Neural cell (in vitro differentiated cells): ENCODE measurements around the gene DGKA. TPM values are rescaled to one million over a fixed set of nuclear protein-coding genes. Genes with fewer than 3 reads are reported as not detected.

Source experiments
- H2AFZ ChIP-seq: fragments of 200-600, 300-800 bp; sonication (generic), shearing (Covaris generic); 2 replicates; pipeline ENCODE4 v1.6.0; 2014; ENCODE audit warnings: low read depth, mild to moderate bottlenecking, antibody characterized with exemption, low read length, moderate library complexity
- H3F3A ChIP-seq: fragments of 200-600 bp; shearing (Covaris generic); 2 replicates; pipeline ENCODE4 v1.6.1; 2016; ENCODE audit warnings: mild to moderate bottlenecking, moderate library complexity, mixed read lengths, antibody characterized with exemption, low read length; ENCODE audit not compliant: insufficient read depth, poor library complexity, severe bottlenecking
- H3K27ac ChIP-seq: fragments of 200-600, 300-800 bp; sonication (generic), shearing (Covaris generic); 2 replicates; pipeline ENCODE4 v1.5.1; 2014; ENCODE audit warnings: mild to moderate bottlenecking, low read length, moderate library complexity
- H3K27me3 ChIP-seq: fragments of 300-800, 200-600 bp; sonication (generic), shearing (Covaris generic); 2 replicates; pipeline ENCODE4 v1.6.0; 2014; ENCODE audit warnings: mild to moderate bottlenecking, low read depth, low read length, moderate library complexity; ENCODE audit not compliant: insufficient read depth
- H3K36me3 ChIP-seq: fragments of 300-800, 200-600 bp; sonication (generic), shearing (Covaris generic); 2 replicates; pipeline ENCODE4 v1.5.1; 2014; ENCODE audit warnings: mild to moderate bottlenecking, antibody characterized with exemption, low read length, moderate library complexity; ENCODE audit not compliant: insufficient read depth
- H3K4me2 ChIP-seq: fragments of 300-800, 200-600 bp; sonication (generic), shearing (Covaris generic); 2 replicates; pipeline ENCODE4 v1.6.0; 2014; ENCODE audit warnings: mild to moderate bottlenecking, low read length
- H3K4me3 ChIP-seq: fragments of 300-800, 200-600 bp; sonication (generic), shearing (Covaris generic); 2 replicates; pipeline ENCODE4 v1.5.1; 2014; ENCODE audit warnings: mild to moderate bottlenecking, low read length, moderate library complexity
- H3K79me2 ChIP-seq: fragments of 200-600 bp; shearing (Covaris generic); replicated peaks from 2 replicates; pipeline ENCODE4 v1.6.0; 2014; ENCODE audit warnings: mild to moderate bottlenecking, low read length, moderate library complexity; ENCODE audit not compliant: insufficient read depth
- H3K9ac ChIP-seq: fragments of 300-800, 200-600 bp; sonication (generic), shearing (Covaris generic); 2 replicates; pipeline ENCODE4 v1.6.1; 2016; ENCODE audit warnings: mild to moderate bottlenecking, low read length, mixed read lengths
- H3K9me2 ChIP-seq: fragments of 200-600 bp; shearing (Covaris generic); 2 replicates; pipeline ENCODE4 v1.6.1; 2016; ENCODE audit warnings: mild to moderate bottlenecking, low read length, mixed read lengths; ENCODE audit not compliant: insufficient read depth
- H3K9me3 ChIP-seq: fragments of 200-600, 300-800 bp; sonication (generic), shearing (Covaris generic); 2 replicates; pipeline ENCODE4 v1.6.1; 2016; ENCODE audit warnings: mild to moderate bottlenecking, mixed run types, low read length, moderate library complexity, mixed read lengths
- H4K20me1 ChIP-seq: fragments of 200-600 bp; shearing (Covaris generic); 2 replicates; pipeline ENCODE4 v1.6.1; 2016; ENCODE audit warnings: mild to moderate bottlenecking, mixed run types; ENCODE audit not compliant: insufficient read depth
- CTCF ChIP-seq: fragments of 450-650 bp; IDR thresholded peaks from 2 replicates; pipeline ENCODE4 v1.5.1; 2014; ENCODE audit warnings: antibody characterized with exemption, mild to moderate bottlenecking, moderate library complexity; ENCODE audit not compliant: poor library complexity, severe bottlenecking
- EP300 ChIP-seq: fragments of 450-650 bp; conservative IDR thresholded peaks from 2 replicates; pipeline ENCODE4 v1.6.1; 2014; ENCODE audit warnings: antibody characterized with exemption, mild to moderate bottlenecking, moderate library complexity; ENCODE audit not compliant: poor library complexity, severe bottlenecking
- EZH2 ChIP-seq: fragments of 200-600, 300-800 bp; shearing (Covaris generic), sonication (generic); IDR thresholded peaks from 2 replicates; pipeline ENCODE4 v1.6.1; 2014; ENCODE audit warnings: antibody characterized with exemption, low read length, borderline replicate concordance, mild to moderate bottlenecking; ENCODE audit not compliant: insufficient read depth, poor library complexity, severe bottlenecking
- MXI1 ChIP-seq: fragments of 450-650 bp; conservative IDR thresholded peaks from 2 replicates; pipeline ENCODE4 v1.6.1; 2014; ENCODE audit warnings: antibody characterized with exemption, mild to moderate bottlenecking; ENCODE audit not compliant: poor library complexity, severe bottlenecking
- POLR2AphosphoS5 ChIP-seq: IDR thresholded peaks from 2 replicates; pipeline ENCODE4 v1.6.1; 2012
- RAD21 ChIP-seq: fragments of 450-650 bp; conservative IDR thresholded peaks from 2 replicates; pipeline ENCODE4 v1.6.1; 2014; ENCODE audit warnings: antibody characterized with exemption, mild to moderate bottlenecking, moderate library complexity
- REST ChIP-seq: IDR thresholded peaks from 2 replicates; pipeline ENCODE4 v1.6.1; 2012; ENCODE audit warnings: borderline replicate concordance
- SMC3 ChIP-seq: fragments of 450-650 bp; conservative IDR thresholded peaks from 2 replicates; pipeline ENCODE4 v1.6.1; 2014; ENCODE audit warnings: antibody characterized with exemption, mild to moderate bottlenecking, moderate library complexity; ENCODE audit not compliant: poor library complexity
- TAF1 ChIP-seq: IDR thresholded peaks from 2 replicates; pipeline ENCODE4 v1.6.1; 2012; ENCODE audit warnings: low read depth
- polyA plus RNA-seq: library from polyadenylated mRNA; depleted of rRNA; stranded (reverse); fragments of >200 nt; gene quantifications from 2 replicates; pipeline ENCODE4 v1.2.3, GENCODE V29; 2014

The DGKA gene
- polyA plus RNA-seq, 1 donor from 2014 or later, result 1.1 TPM

DNA sequence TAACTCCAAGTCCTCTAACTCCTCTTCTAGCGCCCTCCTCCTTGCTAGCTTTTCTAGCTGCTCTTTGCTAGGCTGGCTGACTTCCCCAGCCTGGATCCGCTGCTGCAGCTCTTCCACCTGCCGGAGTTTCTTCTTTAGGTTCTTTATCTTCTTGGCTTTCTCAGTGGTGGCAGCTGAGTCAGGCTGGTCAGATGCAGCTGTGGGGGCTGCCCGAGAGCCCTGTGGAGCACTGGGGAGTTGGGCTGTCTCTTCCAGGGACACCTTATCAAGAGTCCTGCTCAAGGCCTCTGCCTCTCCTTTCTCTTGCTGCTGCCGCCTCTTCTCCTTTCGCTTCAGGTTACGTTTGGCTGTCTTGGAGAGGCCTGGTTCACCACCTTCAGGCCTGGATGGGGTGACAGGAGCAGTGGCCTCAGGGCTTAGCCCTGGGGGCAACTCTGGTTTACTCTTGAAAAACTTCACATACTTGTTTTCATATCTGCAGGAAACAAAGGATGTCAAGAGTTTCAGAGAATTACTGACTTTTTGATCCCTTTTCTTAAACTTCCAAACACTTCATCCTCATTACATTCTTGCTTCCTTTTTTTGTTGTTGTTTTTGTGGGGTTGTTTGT lies 29.0 kb upstream of the DGKA start:
- H4K20me1 ChIP-seq, result no peaks in the 10 kb centered on the region
- H3K27ac ChIP-seq, result no peak overlapping the region
- H3K36me3 ChIP-seq, result no peaks in the 10 kb centered on the region
- H3K9me3 ChIP-seq, result no peaks in the 10 kb centered on the region
- H3K4me2 ChIP-seq, result no peak overlapping the region
- no peak for TF ChIP-seq TAF1
- TF ChIP-seq RAD21, result no peak
- TF ChIP-seq REST, result no peak
- TF ChIP-seq MXI1, result no peak
- TF ChIP-seq CTCF, result no peak
- no peak for TF ChIP-seq EP300
- no peak for TF ChIP-seq SMC3
- TF ChIP-seq POLR2AphosphoS5, result no peak
- TF ChIP-seq EZH2, result no peak
- H3K27me3 ChIP-seq, result no peaks in the 10 kb centered on the region
- no peaks in the 10 kb centered on the region for H3K9me2 ChIP-seq
- no peak overlapping the region for H3K4me3 ChIP-seq
- no peak overlapping the region for H3K9ac ChIP-seq
- H2AFZ ChIP-seq, result no peak overlapping the region
- no peaks in the 10 kb centered on the region for H3F3A ChIP-seq
- no peaks in the 10 kb centered on the region for H3K79me2 ChIP-seq

DNA sequence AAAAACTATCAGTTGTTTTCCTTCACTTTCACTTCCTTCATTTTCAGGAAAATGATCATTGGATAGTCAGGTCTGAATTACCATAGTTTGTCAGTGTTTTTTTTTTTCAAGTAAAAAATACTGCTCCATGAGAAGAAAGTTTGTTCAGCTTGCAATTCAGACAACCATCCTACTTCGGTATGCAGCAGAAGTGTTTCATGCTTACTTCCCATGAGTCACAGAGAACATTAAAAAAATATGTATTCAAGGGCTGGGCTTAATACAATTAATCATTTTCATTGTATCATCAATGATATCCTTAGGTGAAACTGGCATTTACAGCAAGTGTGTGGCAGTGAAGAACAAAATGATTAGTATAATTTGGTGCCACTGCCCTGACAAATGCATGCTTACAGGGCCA lies 24.9 kb upstream of the DGKA start:
- Histone ChIP-seq H3K9ac (no peak overlapping the region), H2AFZ (no peak overlapping the region), H3K9me2 (no peaks in the 10 kb centered on the region), H4K20me1 (no peaks in the 10 kb centered on the region), H3K9me3 (no peaks in the 10 kb centered on the region), H3K27me3 (no peaks in the 10 kb centered on the region), H3K4me3 (no peak overlapping the region), H3K27ac (no peak overlapping the region), H3K4me2 (no peak overlapping the region), H3K79me2 (no peaks in the 10 kb centered on the region), H3F3A (no peaks in the 10 kb centered on the region), H3K36me3 (no peaks in the 10 kb centered on the region)
- no peak for TF ChIP-seq EP300
- TF ChIP-seq MXI1, result no peak
- TF ChIP-seq CTCF, result no peak
- no peak for TF ChIP-seq REST
- no peak for TF ChIP-seq TAF1
- TF ChIP-seq EZH2, result no peak
- no peak for TF ChIP-seq POLR2AphosphoS5
- TF ChIP-seq SMC3, result no peak
- TF ChIP-seq RAD21, result no peak
